ENCODE results near the gene ITIH5.

DNA sequence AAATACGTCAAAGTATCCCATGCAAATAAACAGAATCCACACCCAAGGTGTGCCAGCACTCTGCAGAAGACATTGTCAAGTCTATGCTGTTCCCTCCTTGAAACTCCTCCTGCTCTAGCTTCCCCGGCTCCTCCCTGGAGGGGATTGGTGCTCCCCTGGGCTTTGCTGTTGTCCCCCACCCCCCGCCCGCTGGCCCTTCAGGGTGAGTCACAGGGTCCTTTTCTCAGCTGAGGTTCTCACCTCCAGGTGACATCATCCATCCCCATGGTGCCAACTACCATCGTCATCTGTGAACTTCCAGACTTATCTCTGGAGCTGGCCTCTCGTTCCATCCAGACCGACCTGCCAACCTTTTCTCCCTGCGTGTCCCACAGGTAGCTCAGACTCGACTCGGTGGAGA is 77.0 kb downstream of the ITIH5 start:
- TF ChIP-seq, protein P1, sequence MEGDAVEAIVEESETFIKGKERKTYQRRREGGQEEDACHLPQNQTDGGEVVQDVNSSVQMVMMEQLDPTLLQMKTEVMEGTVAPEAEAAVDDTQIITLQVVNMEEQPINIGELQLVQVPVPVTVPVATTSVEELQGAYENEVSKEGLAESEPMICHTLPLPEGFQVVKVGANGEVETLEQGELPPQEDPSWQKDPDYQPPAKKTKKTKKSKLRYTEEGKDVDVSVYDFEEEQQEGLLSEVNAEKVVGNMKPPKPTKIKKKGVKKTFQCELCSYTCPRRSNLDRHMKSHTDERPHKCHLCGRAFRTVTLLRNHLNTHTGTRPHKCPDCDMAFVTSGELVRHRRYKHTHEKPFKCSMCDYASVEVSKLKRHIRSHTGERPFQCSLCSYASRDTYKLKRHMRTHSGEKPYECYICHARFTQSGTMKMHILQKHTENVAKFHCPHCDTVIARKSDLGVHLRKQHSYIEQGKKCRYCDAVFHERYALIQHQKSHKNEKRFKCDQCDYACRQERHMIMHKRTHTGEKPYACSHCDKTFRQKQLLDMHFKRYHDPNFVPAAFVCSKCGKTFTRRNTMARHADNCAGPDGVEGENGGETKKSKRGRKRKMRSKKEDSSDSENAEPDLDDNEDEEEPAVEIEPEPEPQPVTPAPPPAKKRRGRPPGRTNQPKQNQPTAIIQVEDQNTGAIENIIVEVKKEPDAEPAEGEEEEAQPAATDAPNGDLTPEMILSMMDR (IDR thresholded peaks at IDR 0.05): no peak
- no peak for TF ChIP-seq ZFX (IDR thresholded peaks at IDR 0.05; ENCODE audit: borderline replicate concordance)

Measured in 22Rv1 (cell line).